ENCODE measurements around the gene USP49.

USP49 gene

DNA sequence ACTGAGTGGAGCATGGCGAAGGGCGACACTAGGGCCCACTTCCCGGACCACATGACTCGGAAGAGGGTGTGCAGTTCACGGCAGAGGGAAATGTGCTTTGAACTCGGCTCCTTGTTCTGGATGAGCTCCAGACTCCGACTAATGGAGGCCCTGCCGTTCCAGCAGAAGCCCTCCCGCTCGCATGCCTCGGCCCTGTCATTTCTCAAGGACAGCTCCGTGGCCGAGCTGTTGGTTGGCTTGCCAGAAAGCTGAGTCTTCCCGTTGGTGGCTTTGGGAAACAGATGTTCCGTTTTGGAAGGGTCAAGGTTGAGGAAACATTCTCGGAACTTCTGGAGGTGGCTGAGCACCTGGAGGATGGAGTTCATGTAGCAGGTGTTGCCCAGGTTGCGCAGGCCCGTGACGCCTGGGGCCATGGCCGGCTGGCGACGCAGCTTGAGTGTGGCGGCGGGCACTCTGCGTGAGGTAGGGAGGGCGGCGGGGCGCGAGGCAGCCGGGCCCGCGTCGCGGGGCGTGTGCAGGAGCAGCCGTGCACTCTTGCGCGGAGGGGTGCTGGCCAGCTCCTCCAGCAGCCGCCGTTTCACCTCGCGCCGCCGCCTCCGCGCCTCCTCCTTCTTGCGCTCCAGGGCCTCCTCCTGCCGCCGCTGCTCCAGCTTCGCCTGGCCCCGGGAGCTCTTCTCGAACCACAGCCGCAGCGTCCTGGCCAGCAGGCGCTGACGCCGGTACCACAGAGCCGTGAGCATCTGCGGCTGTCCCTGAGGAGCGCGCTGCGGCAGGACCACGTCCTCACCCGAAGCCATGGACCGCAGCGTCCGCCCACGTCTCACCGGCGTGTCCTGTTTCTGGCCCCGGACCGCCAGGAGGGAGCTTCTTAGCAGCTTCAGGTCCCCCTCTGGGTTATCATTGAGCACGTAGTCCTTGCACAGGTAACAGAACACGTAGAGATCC lies 89.1 kb downstream of the USP49 start:
- DNase-seq: no peak

DNA sequence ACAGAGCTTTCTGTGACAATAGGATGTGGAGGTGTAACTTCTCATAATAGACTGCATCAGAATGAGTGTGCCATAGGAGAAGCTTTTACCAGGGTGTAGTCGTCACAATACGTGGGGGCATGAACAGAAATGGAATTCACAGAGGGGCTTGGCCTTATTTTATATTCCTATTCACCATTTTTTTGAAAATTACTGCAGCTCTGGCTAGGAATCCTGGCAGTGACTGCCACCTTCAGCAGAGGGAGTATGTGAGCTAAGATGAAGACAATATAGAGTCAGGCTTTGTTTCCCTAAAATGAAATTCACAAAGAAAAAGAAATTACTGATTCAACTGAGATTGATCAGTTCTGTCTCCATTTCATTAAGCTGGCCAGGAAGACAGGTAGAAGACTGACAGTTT lies 93.8 kb downstream of the USP49 start:
- no peak for DNase-seq

DNA sequence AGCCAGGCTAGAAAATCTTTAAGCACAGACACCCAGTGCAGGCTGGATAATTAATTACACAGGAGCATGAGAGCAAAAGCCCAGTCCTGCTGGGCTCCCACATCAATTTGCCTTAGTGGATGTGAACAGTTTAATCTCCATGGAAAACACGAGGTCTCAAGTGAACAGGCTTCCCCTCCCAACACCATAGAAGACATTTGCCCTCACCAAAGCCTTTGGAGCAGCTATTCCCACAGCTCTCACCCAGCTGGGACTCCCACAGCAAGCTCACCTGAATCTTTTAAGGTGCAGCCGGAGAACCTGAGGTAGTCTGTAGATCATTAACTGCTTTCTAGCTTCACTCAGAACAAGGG lies 95.6 kb downstream of the USP49 start:
- no peak for DNase-seq

- DNase-seq: no peak
These were observed 96.1 kb downstream of the USP49 start for GRCh38 chr6:41798901-41799558.

DNA sequence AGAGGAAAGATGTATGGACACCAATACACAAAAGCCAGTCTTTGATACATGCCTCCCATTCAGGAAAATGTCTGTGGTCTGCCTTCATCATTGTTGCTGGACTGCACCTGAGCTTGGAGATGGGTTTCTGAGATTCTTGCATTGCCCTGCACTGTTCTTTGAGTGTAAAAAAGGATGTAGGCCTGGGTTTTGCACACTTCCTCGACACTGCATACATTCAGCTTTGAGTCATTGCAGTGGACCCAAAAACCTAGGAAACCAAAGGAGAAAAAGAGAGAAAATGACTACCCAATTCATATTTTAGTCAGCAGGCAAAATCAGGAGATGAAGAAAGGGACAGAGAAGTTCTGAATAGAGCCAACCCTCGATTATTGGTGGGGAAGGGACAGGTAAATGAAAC lies 98.7 kb downstream of the USP49 start:
- no peak for DNase-seq

- no peak for DNase-seq
These were observed 103.2 kb downstream of the USP49 start for GRCh38 chr6:41791984-41792383.

DNA sequence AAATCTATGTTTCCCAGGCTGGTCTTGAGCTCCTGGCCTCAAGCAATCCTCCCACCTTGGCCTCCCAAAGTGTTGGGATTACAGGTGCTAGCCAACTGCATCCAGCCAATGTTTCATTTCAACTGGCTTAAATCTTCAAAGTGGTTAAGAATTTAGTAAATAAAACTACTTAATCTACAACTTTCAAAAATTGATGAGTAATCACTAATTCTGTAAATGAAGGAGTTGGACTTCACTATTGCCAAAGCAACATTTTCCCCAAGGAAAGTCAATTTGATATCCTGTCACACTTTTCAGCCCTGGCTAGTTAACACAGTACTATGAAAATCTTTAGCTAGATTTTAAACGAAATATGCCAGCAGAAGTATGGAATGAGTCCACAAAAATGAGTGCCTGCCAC lies 103.9 kb downstream of the USP49 start:
- no peak for DNase-seq

DNA sequence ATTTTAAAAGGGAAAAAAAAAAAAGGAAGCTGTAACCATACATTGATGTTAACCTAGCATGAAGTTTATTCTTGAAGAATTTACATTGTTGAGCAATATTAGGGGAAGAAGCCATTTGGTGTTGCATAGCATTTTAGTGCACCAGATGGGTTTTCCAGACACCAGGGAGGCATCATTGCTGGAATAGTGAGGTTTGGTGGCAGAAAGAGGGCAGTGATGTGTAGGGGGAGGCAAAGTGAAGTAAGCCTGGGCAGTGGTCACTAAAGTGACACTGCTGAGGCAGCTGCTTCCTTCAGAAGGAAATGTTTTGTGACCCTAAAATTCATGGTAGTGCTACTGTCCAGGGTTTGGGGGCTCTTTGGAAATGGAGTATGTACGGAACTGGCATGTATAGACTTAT lies 105.1 kb downstream of the USP49 start:
- no peak for DNase-seq

- no peak for DNase-seq
These were observed 105.8 kb downstream of the USP49 start for GRCh38 chr6:41789390-41789724.

DNA sequence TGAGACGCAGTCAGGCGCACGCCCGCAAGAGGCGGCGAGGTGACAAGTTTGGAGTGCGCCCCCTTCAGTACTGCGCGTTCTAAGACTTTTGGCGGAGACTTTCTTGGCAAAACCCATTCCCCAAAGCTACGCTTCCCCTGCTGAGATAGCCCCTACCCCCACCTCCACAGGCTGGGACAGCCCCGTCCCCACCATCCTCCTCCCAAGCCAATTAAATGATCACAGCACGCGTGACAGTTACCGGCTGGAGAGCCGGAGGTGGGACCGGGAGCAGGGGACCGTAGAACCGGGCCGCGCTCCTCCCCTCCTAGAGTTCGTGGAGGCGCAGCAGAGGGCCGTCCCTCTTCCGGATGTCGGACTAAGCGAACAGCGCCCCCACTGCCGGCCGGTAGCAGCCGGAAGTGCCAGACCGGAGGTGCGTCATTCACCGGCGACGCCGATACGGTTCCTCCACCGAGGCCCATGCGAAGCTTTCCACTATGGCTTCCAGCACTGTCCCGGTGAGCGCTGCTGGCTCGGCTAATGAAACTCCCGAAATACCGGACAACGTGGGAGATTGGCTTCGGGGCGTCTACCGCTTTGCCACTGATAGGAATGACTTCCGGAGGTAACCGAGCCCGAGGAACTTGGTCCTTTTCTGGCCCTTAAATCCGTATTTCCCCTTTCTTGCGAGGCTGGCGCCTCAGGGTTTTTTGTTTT lies 107.8 kb downstream of the USP49 start, which contains the start of gene TOMM6:
Gene TOMM6, plus strand, starts transcription at position 476 of the 699 bp plus-strand sequence. Its CDS starts 4 bp downstream, at position 480.
- DNase-seq: peak; percentile 96

DNA sequence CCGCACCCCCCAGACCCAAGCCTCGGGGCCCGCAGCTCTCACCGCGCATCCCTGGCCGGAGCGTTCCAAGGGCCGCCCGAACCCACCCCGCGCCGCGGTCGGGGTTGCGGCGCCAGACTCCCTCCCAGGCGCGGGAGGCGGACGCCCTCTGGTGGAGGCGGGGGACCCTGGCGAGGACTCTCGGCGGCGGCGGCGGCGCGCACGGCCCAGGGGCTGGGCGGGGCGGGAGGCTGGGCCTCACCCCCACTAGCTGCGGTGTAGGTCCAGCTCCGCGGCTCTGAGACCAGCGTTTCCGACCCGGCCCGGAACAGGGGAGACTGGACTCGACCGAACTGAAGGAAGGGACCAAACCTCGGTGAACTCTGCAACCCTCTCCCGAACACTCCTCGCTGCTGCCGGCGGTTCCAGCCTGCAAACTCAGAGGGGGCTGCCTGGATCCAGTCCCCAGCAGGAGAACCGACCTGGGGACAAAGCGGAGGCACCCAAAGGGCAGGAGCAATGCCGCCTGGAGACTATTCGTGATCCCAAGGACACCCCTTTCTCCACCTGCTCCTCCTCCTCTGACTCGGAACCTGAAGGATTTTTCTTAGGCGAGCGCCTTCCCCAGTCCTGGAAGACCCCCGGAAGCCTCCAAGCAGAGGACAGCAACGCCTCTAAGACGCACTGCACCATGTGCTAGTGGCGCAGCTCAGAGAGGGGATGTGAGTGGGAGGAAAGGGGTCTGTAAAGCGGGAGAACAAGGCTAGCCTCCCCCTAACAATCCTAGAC lies 108.5 kb downstream of the USP49 start:
- DNase-seq: peak; percentile 93

DNA sequence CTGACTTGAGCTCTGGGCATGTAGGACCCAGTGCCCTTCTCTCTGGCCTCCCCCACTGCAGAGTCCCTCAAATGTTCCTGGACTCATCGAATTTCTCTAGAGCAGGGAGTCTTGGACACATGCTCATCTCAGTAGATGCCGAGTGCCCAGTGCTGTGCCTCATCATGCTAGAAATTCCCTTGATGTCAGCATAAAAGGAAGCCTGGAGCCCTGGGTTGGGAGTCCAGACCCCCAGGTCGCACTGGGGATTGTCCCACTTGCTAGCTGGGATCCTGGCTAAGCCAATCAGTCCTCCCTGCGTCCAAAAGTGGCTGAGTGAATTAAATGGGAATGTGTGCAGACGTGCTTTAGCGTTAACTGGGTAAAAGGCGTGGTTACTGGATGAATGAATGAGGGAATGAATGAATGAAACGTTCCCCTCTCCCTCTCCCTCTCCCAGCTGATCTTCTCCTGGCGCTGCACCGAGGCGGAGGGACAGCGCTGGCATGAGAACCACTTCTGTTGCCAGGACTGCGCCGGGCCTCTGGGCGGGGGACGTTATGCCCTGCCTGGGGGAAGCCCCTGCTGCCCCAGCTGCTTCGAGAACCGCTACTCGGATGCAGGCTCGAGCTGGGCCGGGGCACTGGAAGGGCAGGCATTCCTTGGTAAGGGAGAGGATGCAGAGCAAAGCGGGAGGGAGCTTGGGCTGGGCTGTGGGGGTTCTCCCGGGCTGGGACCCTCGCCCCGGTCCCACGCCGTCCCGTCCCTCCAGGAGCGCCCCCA lies 109.3 kb downstream of the USP49 start:
- no peak for DNase-seq

DNA sequence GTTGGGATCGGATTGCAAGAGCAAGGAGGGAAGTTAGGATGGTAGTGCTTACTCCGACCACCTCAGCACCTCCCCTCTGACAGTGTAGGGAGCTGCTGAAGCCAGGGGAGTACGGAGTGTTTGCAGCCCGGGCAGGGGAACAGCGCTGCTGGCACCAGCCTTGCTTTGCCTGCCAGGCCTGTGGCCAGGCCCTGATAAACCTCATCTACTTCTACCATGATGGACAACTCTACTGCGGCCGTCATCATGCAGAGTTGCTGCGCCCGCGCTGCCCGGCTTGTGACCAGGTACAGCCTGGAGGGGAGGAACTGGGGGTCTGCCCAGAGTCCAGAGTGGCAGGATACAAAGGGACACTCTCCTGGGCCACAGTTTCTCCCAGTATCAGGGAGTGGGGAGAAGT lies 109.9 kb downstream of the USP49 start:
- DNase-seq: no peak

- no peak for DNase-seq
These were observed 110.5 kb downstream of the USP49 start for GRCh38 chr6:41784581-41785171.

DNA sequence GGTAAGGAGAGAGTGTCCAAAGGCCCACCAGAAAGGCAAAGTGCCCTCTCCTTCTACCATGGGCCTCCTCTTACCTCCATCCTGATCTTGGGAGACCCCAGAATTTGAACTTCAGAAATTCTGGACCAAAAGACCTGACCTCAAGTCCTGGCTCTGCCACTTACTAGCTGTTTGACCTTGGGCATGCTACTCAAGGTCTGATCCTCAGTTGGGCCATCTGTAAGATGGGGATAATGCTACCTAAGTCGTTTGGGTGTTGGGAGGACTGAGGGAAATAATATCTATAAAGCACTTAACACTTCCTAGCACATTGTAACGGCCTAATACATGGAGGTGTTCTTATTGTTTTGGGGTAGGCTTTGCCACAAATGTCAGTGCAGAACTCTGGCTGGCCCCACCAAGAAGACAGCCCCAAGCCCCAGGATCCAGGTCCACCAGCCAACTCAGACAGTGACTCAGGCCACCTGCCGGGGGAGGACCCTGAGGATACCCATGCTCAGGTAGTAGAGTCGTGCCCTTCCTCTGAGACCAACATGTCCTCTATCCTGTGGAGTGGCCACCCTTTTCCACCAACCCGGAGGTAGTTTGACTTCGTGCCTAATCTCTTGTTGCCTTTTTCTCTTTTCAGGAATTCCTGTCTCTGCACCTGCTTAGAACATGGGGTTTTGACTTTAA lies 111.9 kb downstream of the USP49 start:
- no peak for DNase-seq

GRCh38 chr6:41781366-41781730 lies 113.8 kb downstream of the USP49 start:
- DNase-seq: no peak

GRCh38 chr6:41780551-41781365 lies 114.4 kb downstream of the USP49 start, which contains the start of gene PRICKLE4:
TSS of gene PRICKLE4 (plus strand) at chr6:41780782. CDS start at chr6:41783474, 2,692 bp downstream.
- DNase-seq: no peak

- DNase-seq: peak; percentile 100
These were observed 115.2 kb downstream of the USP49 start, which contains the start of gene FRS3 for GRCh38 chr6:41779788-41780550. TSS of gene FRS3 (minus strand) at chr6:41779900. CDS start at chr6:41776987, 2,913 bp downstream.

DNA sequence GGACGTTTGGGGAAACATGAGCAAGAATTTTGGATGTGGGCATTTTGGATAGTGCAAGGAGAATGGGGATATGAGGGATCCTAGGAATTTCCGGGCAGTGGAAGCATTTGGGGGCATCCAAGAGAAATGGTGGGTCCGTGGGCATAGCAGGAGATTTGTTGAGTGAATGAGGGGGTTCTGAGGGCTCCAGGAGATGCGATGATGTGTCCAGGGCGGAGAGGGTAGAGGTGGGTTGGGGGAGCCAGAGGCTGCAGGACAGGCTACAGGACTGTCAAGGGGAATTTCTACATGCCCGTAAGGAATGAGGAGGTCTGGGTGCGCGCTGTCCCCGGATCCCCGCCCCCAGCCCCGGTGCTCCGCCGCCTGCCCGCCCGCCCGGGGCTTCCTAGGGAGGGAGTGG lies 115.8 kb downstream of the USP49 start:
- DNase-seq: no peak

All from CD4-positive, alpha-beta T cell treated with Interleukin-17A for 4 hours (primary cell).